Activated naive CD4-positive, alpha-beta T cell treated with anti-CD3 and anti-CD28 coated beads for 36 hours (primary cell): ENCODE data around the gene NMBR. TPM values are rescaled to one million over a fixed set of nuclear protein-coding genes. Genes with fewer than 3 reads are reported as not detected.
"Not testable (repeated sequence)": the region's sequence is repeated elsewhere in the genome, so short reads cannot be mapped to it uniquely, and the experiment has no call there.

Experiments used
- CTCF ChIA-PET: fragments of 350-600 bp; sonication (Branson Sonifier 250); formaldehyde crosslinking; loops from one replicate; lab custom pipeline; 2021; ENCODE audit warnings: antibody characterized with exemption; lab: Charles Lee
- DNase-seq: peaks from one replicate; pipeline ENCODE4 v3.0.0-alpha.2; 2020
- H3K27ac Mint-ChIP-seq: one replicate; pipeline ENCODE4 v1.8.0; 2021; ENCODE audit warnings: mild to moderate bottlenecking, mixed read lengths
- H3K27me3 Mint-ChIP-seq: one replicate; pipeline ENCODE4 v1.8.0; 2021; ENCODE audit warnings: low read depth, mixed read lengths
- H3K36me3 Mint-ChIP-seq: one replicate; pipeline ENCODE4 v1.8.0; 2021; ENCODE audit warnings: low read depth, mixed read lengths
- H3K4me1 Mint-ChIP-seq: one replicate; pipeline ENCODE4 v1.8.0; 2021; ENCODE audit warnings: low read depth, mixed read lengths
- H3K4me3 Mint-ChIP-seq: one replicate; pipeline ENCODE4 v1.8.0; 2021; ENCODE audit warnings: mild to moderate bottlenecking, moderate library complexity, mixed read lengths
- H3K9me3 Mint-ChIP-seq: one replicate; pipeline ENCODE4 v1.8.0; 2021; ENCODE audit warnings: mixed read lengths
- intact Hi-C: fragments of 100-400 bp; cut with micrococcal nuclease; formaldehyde crosslinking; loops from one replicate; pipeline ENCODE4 v1.15.1; 2023
- total RNA-seq, 2 experiments: library from RNA; stranded (reverse); gene quantifications; one replicate each; pipeline ENCODE4 v1.2.3, GENCODE V29; 2021

NMBR gene
- total RNA-seq = not detected

DNA sequence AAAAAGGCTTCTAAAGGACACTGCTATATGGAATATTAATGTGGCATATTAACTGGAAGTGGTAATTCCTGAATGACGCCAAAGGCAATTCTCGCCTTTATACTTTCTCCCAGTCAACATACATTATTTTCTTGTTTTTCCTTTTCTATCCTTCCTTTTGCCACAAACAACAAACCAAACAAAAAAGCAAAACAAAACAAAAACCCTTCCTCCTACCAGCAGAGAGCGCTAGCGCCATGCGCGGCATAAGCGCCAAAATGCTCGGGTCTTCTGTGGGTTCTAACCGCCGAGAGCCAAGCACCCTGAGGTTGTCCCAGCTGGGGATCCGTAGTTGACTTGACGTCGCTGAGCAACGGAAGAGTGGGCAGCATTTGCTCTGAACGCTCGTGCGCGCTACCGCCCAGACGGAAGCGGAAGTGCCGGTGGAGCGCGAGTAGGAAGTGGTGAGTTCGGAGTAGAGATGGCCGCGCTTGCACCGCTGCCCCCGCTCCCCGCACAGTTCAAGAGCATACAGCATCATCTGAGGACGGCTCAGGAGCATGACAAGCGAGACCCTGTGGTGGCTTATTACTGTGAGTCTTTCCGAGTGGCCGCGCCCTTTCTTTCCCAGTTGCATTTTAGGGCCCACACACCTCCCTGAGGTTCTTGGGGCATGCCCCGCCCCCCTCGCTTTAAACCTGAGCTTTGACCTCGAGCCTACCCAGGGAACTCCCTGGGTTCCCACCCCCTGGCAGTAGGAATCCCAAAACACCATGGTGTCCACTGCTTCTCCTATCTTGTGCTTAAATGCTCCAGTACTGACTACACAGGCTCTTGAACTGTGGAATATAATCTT is at the start of gene NMBR, which contains the start of gene VTA1:
Gene NMBR, minus strand, starts transcription at position 295 of the 835 bp plus-strand sequence. CDS start 58,464 bp downstream, outside the sequence.
Gene VTA1, plus strand, starts transcription at position 436 of the 835 bp plus-strand sequence. Its CDS starts 25 bp downstream, at position 461.
- intact Hi-C loops = loop anchor here (1.0 to 10.0 kb wide), 14 partner anchors 60 to 1948 kb away; partner anchors contain the start of genes ADAT2, ADGRG6, AIG1 and HIVEP2
- H3K9me3 Mint-ChIP-seq = no peaks in the 10 kb centered on the region
- peak within 1 kb of the TSS; percentile 93 for H3K4me3 Mint-ChIP-seq
- peaks cover 10% of the 10 kb centered on the region for H3K36me3 Mint-ChIP-seq
- no peaks in the 10 kb centered on the region for H3K27me3 Mint-ChIP-seq
- peaks cover 53% of the 10 kb centered on the region for H3K4me1 Mint-ChIP-seq
- DNase-seq = peak; percentile 98
- CTCF ChIA-PET = interaction anchor here (0.5 to 3.3 kb wide), 18 partner anchors 9 to 1296 kb away, joined by 3 to 21 read pairs (median 4); no protein-coding TSS in a partner anchor
- H3K27ac Mint-ChIP-seq = peak within 1 kb of the TSS; percentile 91

DNA sequence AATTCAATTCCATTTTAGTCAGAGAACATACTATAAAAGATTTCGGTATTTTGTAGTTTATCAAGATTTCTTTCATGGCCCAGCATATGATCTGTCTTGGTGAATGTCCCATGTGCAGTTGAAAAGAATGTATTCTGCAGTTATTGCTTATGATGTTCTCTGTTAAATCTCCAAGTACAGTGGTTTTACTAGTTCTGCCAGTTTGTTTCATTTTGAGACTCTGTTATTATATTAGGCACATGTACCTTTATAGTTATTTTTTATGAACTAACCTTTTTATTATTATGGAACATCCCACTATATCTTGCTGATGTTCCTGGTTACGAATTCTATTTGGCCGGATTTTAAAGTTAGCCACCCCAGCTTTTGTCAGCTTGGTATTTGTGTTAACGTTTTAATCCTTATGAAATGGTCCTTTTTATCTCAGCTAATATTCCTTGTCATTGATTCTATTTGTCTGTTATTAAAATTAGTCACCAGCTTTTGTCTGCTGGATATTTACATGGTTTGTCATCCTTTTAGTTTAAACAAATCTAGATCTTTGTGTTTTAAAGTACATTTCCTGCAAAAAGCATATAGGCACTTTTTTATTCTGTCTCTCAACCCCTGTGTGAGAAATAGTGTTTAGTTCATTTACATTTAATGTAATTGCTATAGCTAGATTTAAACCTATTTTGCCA is 49.1 kb upstream of the NMBR start:
- CTCF ChIA-PET = interaction anchor here (0.7 to 3.3 kb wide), 6 partner anchors 9 to 206 kb away, joined by 3 to 17 read pairs (median 6); no protein-coding TSS in a partner anchor
- intact Hi-C loops = no loop called here
- peaks cover 3% of the 10 kb centered on the region for H3K36me3 Mint-ChIP-seq
- peaks cover 33% of the 10 kb centered on the region for H3K4me1 Mint-ChIP-seq
- no peaks in the 10 kb centered on the region for H3K9me3 Mint-ChIP-seq
- H3K4me3 Mint-ChIP-seq = no peak overlapping the region
- DNase-seq = no peak
- H3K27me3 Mint-ChIP-seq = no peaks in the 10 kb centered on the region
- H3K27ac Mint-ChIP-seq = no peak overlapping the region

GRCh38 chr6:142193621-142194020 is 46.7 kb upstream of the NMBR start:
- DNase-seq = no peak
- Mint-ChIP-seq H3K4me1 (peaks cover 33% of the 10 kb centered on the region), H3K36me3 (peaks cover 2% of the 10 kb centered on the region), H3K27me3 (no peaks in the 10 kb centered on the region), H3K9me3 (no peaks in the 10 kb centered on the region), H3K27ac (no peak overlapping the region), H3K4me3 (no peak overlapping the region)
- CTCF ChIA-PET = interaction anchor here (1.3 kb wide), 2 partner anchors 12 to 15 kb away, joined by 4 read pairs; no protein-coding TSS in a partner anchor
- intact Hi-C loops = no loop called here

DNA sequence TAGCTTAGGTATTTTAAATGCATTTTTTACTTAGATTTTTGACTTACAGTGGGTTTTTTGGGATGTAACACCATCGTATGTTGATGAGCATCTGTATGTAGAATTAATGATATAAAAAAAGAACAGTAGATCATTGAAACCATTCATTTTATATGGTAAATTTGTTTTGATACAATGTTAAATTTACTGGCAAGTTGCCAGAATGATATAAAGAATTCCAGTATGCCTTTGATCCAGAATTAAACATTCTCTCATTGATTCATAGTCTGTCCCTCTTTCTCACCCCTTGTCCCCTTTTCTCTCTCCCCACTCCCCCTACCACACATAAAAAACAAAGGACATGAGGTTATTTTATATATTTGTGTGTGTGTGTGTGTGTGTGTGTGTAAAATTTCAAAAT is 45.4 kb upstream of the NMBR start:
- Mint-ChIP-seq H3K4me3 (no peak overlapping the region), H3K9me3 (no peaks in the 10 kb centered on the region), H3K27me3 (no peaks in the 10 kb centered on the region), H3K36me3 (peaks cover 2% of the 10 kb centered on the region), H3K27ac (no peak overlapping the region), H3K4me1 (peaks cover 33% of the 10 kb centered on the region)
- intact Hi-C loops = no loop called here
- CTCF ChIA-PET = interaction anchor here (1.3 kb wide), 1 partner anchor 13 kb away, joined by 4 read pairs; no protein-coding TSS in a partner anchor
- DNase-seq = no peak

- intact Hi-C loops = no loop called here
- CTCF ChIA-PET = no interaction called here
- no peak for DNase-seq
- Mint-ChIP-seq H3K4me1 (peaks cover 9% of the 10 kb centered on the region), H3K27me3 (no peaks in the 10 kb centered on the region), H3K9me3 (no peaks in the 10 kb centered on the region), H3K4me3 (no peak overlapping the region), H3K27ac (no peak overlapping the region), H3K36me3 (peaks cover 3% of the 10 kb centered on the region)
Observed at GRCh38 chr6:142189057-142189456, 42.1 kb upstream of the NMBR start.

DNA sequence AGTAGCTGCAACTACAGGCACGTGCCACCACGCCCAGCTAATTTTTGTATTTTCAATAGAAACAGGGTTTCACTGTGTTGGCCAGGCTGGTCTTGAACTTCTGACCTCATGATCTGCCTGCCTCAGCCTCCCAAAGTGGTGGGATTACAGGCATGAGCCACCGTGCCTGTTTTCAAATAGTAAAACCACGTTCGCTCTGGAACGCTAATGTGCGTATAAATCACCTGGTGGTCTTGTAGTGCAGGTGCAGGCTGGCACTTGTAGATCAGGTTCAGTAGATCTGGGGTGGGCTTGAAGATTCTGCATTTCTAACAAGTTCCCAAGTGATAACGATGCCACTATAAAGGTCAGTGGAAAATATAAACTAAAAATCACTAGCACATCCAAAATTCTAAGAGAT is 41.4 kb upstream of the NMBR start:
- CTCF ChIA-PET, H3K4me3 Mint-ChIP-seq, H3K27me3 Mint-ChIP-seq, intact Hi-C loops, H3K9me3 Mint-ChIP-seq, DNase-seq, H3K36me3 Mint-ChIP-seq, H3K4me1 Mint-ChIP-seq, H3K27ac Mint-ChIP-seq: not testable (repeated sequence)

GRCh38 chr6:142187209-142187608 is 40.3 kb upstream of the NMBR start:
- Mint-ChIP-seq H3K4me1 (peaks cover 4% of the 10 kb centered on the region), H3K4me3 (no peak overlapping the region), H3K36me3 (peaks cover 9% of the 10 kb centered on the region), H3K27ac (no peak overlapping the region), H3K9me3 (no peaks in the 10 kb centered on the region), H3K27me3 (no peaks in the 10 kb centered on the region)
- no peak for DNase-seq
- intact Hi-C loops = no loop called here
- CTCF ChIA-PET = interaction anchor here (1.3 kb wide), 1 partner anchor 31 kb away, joined by 3 read pairs; no protein-coding TSS in a partner anchor

DNA sequence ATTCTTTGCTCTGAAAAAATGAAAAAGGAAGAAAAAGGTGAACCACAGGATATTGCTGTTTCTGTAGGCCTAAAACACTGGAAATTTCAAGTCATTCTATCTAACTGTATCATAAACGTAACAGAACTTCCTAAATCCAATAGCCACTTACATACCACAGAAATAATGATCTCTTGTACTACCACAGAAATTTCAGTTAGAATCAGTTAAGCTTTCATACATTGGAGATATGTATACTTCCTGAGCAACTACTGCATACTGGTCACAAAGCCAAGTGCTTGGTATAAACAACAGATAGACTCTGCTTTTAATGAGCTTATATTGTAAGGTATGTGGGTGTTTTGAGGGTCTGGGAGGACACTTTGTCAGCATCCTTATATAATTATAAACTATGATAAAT is 38.7 kb upstream of the NMBR start:
- no peak for DNase-seq
- no peaks in the 10 kb centered on the region for H3K27me3 Mint-ChIP-seq
- peaks cover 11% of the 10 kb centered on the region for H3K36me3 Mint-ChIP-seq
- no peak overlapping the region for H3K4me3 Mint-ChIP-seq
- H3K9me3 Mint-ChIP-seq = no peaks in the 10 kb centered on the region
- H3K4me1 Mint-ChIP-seq = peaks cover 4% of the 10 kb centered on the region
- no peak overlapping the region for H3K27ac Mint-ChIP-seq
- CTCF ChIA-PET = interaction anchor here (1.1 to 1.2 kb wide), 2 partner anchors 16 to 30 kb away, joined by 3 read pairs; no protein-coding TSS in a partner anchor
- intact Hi-C loops = no loop called here

- no peak for DNase-seq
- intact Hi-C loops = no loop called here
- H3K36me3 Mint-ChIP-seq = peaks cover 11% of the 10 kb centered on the region
- no peak overlapping the region for H3K27ac Mint-ChIP-seq
- H3K9me3 Mint-ChIP-seq = no peaks in the 10 kb centered on the region
- H3K27me3 Mint-ChIP-seq = no peaks in the 10 kb centered on the region
- CTCF ChIA-PET = no interaction called here
- peaks cover 6% of the 10 kb centered on the region for H3K4me1 Mint-ChIP-seq
- no peak overlapping the region for H3K4me3 Mint-ChIP-seq
Observed at GRCh38 chr6:142184307-142184706, 37.4 kb upstream of the NMBR start.

DNA sequence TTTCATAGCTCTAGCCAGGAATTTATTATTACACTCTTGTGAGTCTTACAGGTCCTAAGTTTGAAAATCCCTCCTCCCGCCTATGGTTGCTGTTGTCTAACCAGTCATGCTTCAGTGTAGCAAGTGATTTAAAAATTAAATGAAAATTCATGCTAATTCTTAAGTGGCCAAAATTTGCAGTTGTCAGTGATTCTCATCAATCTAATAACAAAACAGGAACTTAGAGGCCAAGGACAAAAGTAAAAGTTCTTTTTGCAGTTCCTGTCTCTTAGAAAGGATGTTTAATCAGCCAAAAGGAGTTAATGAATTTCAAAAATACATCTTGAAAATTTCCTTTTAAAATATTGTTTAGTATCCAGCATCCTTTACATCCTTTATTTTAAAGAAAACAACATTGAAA is 36.4 kb upstream of the NMBR start:
- DNase-seq = no peak
- Mint-ChIP-seq H3K4me1 (peaks cover 6% of the 10 kb centered on the region), H3K4me3 (no peak overlapping the region), H3K27me3 (no peaks in the 10 kb centered on the region), H3K27ac (no peak overlapping the region), H3K36me3 (peaks cover 12% of the 10 kb centered on the region), H3K9me3 (no peaks in the 10 kb centered on the region)
- CTCF ChIA-PET = interaction anchor here (0.6 kb wide), 1 partner anchor 27 kb away, joined by 3 read pairs; no protein-coding TSS in a partner anchor
- intact Hi-C loops = no loop called here

- Mint-ChIP-seq H3K36me3 (peaks cover 24% of the 10 kb centered on the region), H3K9me3 (peaks cover 10% of the 10 kb centered on the region), H3K4me3 (no peak overlapping the region), H3K27ac (no peak overlapping the region), H3K4me1 (peaks cover 6% of the 10 kb centered on the region), H3K27me3 (no peaks in the 10 kb centered on the region)
- intact Hi-C loops = no loop called here
- CTCF ChIA-PET = interaction anchor here (1.0 kb wide), 1 partner anchor 26 kb away, joined by 4 read pairs; no protein-coding TSS in a partner anchor
- DNase-seq = no peak
Observed at GRCh38 chr6:142182004-142182403, 35.1 kb upstream of the NMBR start.

GRCh38 chr6:142178129-142178528 is 31.2 kb upstream of the NMBR start:
- Mint-ChIP-seq H3K9me3 (peaks cover 16% of the 10 kb centered on the region), H3K36me3 (peaks cover 53% of the 10 kb centered on the region), H3K4me3 (no peak overlapping the region), H3K4me1 (peaks cover 6% of the 10 kb centered on the region), H3K27me3 (no peaks in the 10 kb centered on the region), H3K27ac (no peak overlapping the region)
- intact Hi-C loops = no loop called here
- CTCF ChIA-PET = interaction anchor here (0.9 to 2.2 kb wide), 5 partner anchors 18 to 30 kb away, joined by 3 to 12 read pairs (median 3); no protein-coding TSS in a partner anchor
- no peak for DNase-seq
